Adrenal gland (tissue), 12 donors: Measurements from ENCODE around the gene SLC1A2. TPM values are rescaled to one million over a fixed set of nuclear protein-coding genes. Genes with fewer than 3 reads are reported as not detected.

ENCODE experiments used
- DNase-seq, 7 donors: peaks; one replicate each; pipeline ENCODE4 v3.0.0-alpha.2; 2019 to 2020
- H3K27ac ChIP-seq, 5 donors: fragments of 200-600 bp; sonication (generic) in 4 of 5; 1 replicate in 3 of 5; 2 replicates in 2 of 5; pipeline versions ENCODE4 v1.5.1 to v1.8.0; 2016 to 2020; ENCODE audit warnings: mild to moderate bottlenecking in 1 of 5
- H3K27me3 ChIP-seq: fragments of 200-600 bp; 2 replicates; pipeline ENCODE4 v1.8.0; 2021
- H3K36me3 ChIP-seq, 2 donors: fragments of 200-600 bp; replicated peaks in 1 of 2; 1 replicate in 1 of 2; 2 replicates in 1 of 2; pipeline versions ENCODE4 v1.5.1 to v1.8.0; 2018 to 2022
- H3K4me1 ChIP-seq, 2 donors: fragments of 200-600 bp; replicated peaks in 1 of 2; 1 replicate in 1 of 2; 2 replicates in 1 of 2; pipeline versions ENCODE4 v1.5.1 to v1.8.0; 2018 to 2021
- H3K4me3 ChIP-seq, 4 donors: fragments of 200-600 bp; sonication (generic) in 3 of 4; one replicate each; pipeline ENCODE4 v1.5.1; 2016 to 2018
- H3K9me3 ChIP-seq, 3 donors: fragments of 200-600 bp; sonication (generic) in 1 of 3; replicated peaks in 1 of 3; 1 replicate in 2 of 3; 2 replicates in 1 of 3; pipeline versions ENCODE4 v1.5.1 to v1.8.0; 2016 to 2021
- POLR2A ChIP-seq, 2 donors: fragments of 450-650 bp; IDR thresholded peaks; one replicate each; pipeline ENCODE4 v1.6.1; 2017; ENCODE audit warnings: antibody characterized with exemption in 2 of 2, mild to moderate bottlenecking in 2 of 2, moderate library complexity in 1 of 2
- WGBS, 4 donors: extraction: QIAGEN DNeasy Blood & Tissue Kit in 2 of 4; methylation state at CpG; one replicate each; pipeline versions ENCODE4 v1.1.5 to v1.1.7; 2013 to 2017; 5-methylcytosine and 5-hydroxymethylcytosine counted together
- intact Hi-C, 2 donors: fragments of 100-400 bp; cut with DNase I; formaldehyde crosslinking; loops; one replicate each; pipeline versions ENCODE4 v1.14.1 to v1.15.0; 2022 to 2023
- polyA plus RNA-seq, 3 donors: library from polyadenylated mRNA; stranded (reverse); fragments of 200-250 nt in 2 of 3; fragments of 350-450 nt in 1 of 3; fragmentation: Illumina TruSeq in 1 of 3; extraction: RNeasy Lipid Tissue Mini Kit (QIAGEN cat#74804) in 1 of 3; gene quantifications; one replicate each; pipeline ENCODE4 v1.2.3, GENCODE V29; 2013 to 2014
- total RNA-seq, 9 donors: library from RNA; depleted of rRNA in 4 of 9; stranded (reverse); fragments of >200 nt in 4 of 9; fragments of 120-200 nt in 1 of 9; fragmentation: NEBNext Ultra II Directional in 1 of 9; extraction: Animal tissue kit (Norgen Biotek cat#: 25700) in 1 of 9; gene quantifications; one replicate each; pipeline versions ENCODE4 v1.1.0 to v1.2.4, GENCODE V29; 2013 to 2023
- TF ChIP-seq, protein P1 (sequence below), 6 experiments: fragments of 450-650 bp in 4 of 6; fragments of 200-600 bp in 2 of 6; sonication (generic) in 1 of 6; IDR thresholded peaks; 1 replicate in 5 of 6; 2 replicates in 1 of 6; pipeline versions ENCODE4 v1.5.1 to v1.8.0; 2016 to 2021; ENCODE audit warnings: antibody characterized with exemption in 6 of 6, mild to moderate bottlenecking in 2 of 6, moderate library complexity in 1 of 6
- donor health status: healthy with polysubstance abuse.
- donor health status: Bipolar disorder and iron deficiency.
- donor health status: DM: yes; HTN: yes; CAD: no.
- donor health status: DM: no; HTN: no; CAD: no.
- donor health status: DM: no; HTN: no; CAD: no.
- donor health status: DM: yes; HTN: yes; CAD: no.

Gene SLC1A2
- total and polyA plus RNA-seq, 12 donors: 1.4 to 517 (median 8.7) TPM

DNA sequence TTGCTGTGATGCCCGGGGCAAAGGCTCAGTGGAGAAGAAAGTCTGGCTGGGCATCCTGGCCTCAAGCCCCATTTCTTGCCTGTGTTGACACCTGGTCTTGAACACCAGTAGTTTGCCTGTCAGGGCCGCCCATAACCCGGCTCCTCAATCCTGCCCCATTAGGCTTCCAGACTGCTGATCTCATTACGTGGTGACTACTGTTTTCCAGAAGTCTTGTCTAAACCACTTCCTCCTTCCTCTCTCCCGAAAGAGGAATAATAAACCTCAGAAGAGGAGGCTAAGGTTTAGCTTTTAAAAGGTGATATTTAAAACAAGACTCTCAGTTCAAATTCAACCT, 182.7 kb downstream of the SLC1A2 start:
- WGBS, 4 donors: 74 to 91% (median 87%) methylated on average over 5 of the region's 5 CpGs
- peak in 2 of 7 donors; percentile 17 to 18 for DNase-seq
- Histone ChIP-seq H3K4me3 (no peak overlapping the region), H3K36me3 (no peaks in the 10 kb centered on the region), H3K27me3 (no peaks in the 10 kb centered on the region), H3K27ac (no peak overlapping the region), H3K4me1 (peaks cover 0 to 8% of the 10 kb centered on the region in 2 donors), H3K9me3 (no peaks in the 10 kb centered on the region)
- TF ChIP-seq, protein P1, sequence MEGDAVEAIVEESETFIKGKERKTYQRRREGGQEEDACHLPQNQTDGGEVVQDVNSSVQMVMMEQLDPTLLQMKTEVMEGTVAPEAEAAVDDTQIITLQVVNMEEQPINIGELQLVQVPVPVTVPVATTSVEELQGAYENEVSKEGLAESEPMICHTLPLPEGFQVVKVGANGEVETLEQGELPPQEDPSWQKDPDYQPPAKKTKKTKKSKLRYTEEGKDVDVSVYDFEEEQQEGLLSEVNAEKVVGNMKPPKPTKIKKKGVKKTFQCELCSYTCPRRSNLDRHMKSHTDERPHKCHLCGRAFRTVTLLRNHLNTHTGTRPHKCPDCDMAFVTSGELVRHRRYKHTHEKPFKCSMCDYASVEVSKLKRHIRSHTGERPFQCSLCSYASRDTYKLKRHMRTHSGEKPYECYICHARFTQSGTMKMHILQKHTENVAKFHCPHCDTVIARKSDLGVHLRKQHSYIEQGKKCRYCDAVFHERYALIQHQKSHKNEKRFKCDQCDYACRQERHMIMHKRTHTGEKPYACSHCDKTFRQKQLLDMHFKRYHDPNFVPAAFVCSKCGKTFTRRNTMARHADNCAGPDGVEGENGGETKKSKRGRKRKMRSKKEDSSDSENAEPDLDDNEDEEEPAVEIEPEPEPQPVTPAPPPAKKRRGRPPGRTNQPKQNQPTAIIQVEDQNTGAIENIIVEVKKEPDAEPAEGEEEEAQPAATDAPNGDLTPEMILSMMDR (IDR thresholded peaks at IDR 0.05): no peak
- intact Hi-C loops: loop anchor here in 1 of 2 donors (10.0 kb wide), 1 partner anchor 302 kb away; no protein-coding TSS in a partner anchor

- Histone ChIP-seq H3K27ac (no peak overlapping the region), H3K36me3 (no peaks in the 10 kb centered on the region), H3K27me3 (no peaks in the 10 kb centered on the region), H3K9me3 (no peaks in the 10 kb centered on the region), H3K4me1 (peaks cover 0 to 8% of the 10 kb centered on the region in 2 donors), H3K4me3 (no peak overlapping the region)
- 80 to 85% (median 82%) methylated on average over 4 of the region's 4 CpGs for WGBS, 4 donors
- intact Hi-C loops: loop anchor here in 1 of 2 donors (10.0 kb wide), 1 partner anchor 301 kb away; no protein-coding TSS in a partner anchor
- DNase-seq: no peak
- no peak for TF ChIP-seq POLR2A (IDR thresholded peaks at IDR 0.05)
- TF ChIP-seq, protein P1 (IDR thresholded peaks at IDR 0.05): no peak
These were observed 183.3 kb downstream of the SLC1A2 start for GRCh38 chr11:35235936-35236666.

- H3K9me3 ChIP-seq: no peaks in the 10 kb centered on the region
- no peak overlapping the region for H3K27ac ChIP-seq
- DNase-seq: no peak
- no peaks in the 10 kb centered on the region for H3K36me3 ChIP-seq
- no peak overlapping the region for H3K4me3 ChIP-seq
- TF ChIP-seq POLR2A (IDR thresholded peaks at IDR 0.05): no peak
- TF ChIP-seq, protein P1 (IDR thresholded peaks at IDR 0.05): no peak
- intact Hi-C loops: loop anchor here in 1 of 2 donors (10.0 kb wide), 1 partner anchor 301 kb away; no protein-coding TSS in a partner anchor
- no peaks in the 10 kb centered on the region for H3K27me3 ChIP-seq
- 0 to 40% (median 38%) methylated on average over 1 of the region's 1 CpG for WGBS, 4 donors
- H3K4me1 ChIP-seq: peaks cover 0 to 8% of the 10 kb centered on the region in 2 donors
These were observed 183.9 kb downstream of the SLC1A2 start for GRCh38 chr11:35235498-35235897.

DNA sequence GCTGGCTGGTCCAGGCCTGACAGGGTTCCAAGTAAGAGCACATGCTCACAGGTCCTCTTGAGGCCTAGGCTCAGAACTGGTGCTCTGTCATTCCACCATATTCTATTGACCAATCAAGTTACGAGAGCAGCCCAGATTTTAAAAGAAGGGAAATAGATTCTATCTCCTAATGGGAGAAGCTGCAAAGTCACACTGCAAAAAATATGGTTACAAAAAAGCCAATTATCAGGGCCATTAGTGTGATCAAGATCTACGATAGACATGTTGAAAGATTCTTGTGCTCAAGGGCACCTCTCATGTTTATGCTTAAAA, 184.2 kb downstream of the SLC1A2 start:
- H3K4me1 ChIP-seq: peaks cover 0 to 8% of the 10 kb centered on the region in 2 donors
- H3K27ac ChIP-seq: no peak overlapping the region
- intact Hi-C loops: loop anchor here in 1 of 2 donors (10.0 kb wide), 1 partner anchor 300 kb away; no protein-coding TSS in a partner anchor

More for the DNA sequence above, 184.2 kb downstream of the SLC1A2 start:
- no peaks in the 10 kb centered on the region for H3K36me3 ChIP-seq
- WGBS, 4 donors: 84 to 92% (median 88%) methylated on average over 2 of the region's 2 CpGs
- no peaks in the 10 kb centered on the region for H3K9me3 ChIP-seq
- no peak for TF ChIP-seq POLR2A (IDR thresholded peaks at IDR 0.05)
- TF ChIP-seq, protein P1 (IDR thresholded peaks at IDR 0.05): no peak
- no peak for DNase-seq
- no peak overlapping the region for H3K4me3 ChIP-seq
- no peaks in the 10 kb centered on the region for H3K27me3 ChIP-seq
